ENCODE measurements around the gene DCAF4.

DNA sequence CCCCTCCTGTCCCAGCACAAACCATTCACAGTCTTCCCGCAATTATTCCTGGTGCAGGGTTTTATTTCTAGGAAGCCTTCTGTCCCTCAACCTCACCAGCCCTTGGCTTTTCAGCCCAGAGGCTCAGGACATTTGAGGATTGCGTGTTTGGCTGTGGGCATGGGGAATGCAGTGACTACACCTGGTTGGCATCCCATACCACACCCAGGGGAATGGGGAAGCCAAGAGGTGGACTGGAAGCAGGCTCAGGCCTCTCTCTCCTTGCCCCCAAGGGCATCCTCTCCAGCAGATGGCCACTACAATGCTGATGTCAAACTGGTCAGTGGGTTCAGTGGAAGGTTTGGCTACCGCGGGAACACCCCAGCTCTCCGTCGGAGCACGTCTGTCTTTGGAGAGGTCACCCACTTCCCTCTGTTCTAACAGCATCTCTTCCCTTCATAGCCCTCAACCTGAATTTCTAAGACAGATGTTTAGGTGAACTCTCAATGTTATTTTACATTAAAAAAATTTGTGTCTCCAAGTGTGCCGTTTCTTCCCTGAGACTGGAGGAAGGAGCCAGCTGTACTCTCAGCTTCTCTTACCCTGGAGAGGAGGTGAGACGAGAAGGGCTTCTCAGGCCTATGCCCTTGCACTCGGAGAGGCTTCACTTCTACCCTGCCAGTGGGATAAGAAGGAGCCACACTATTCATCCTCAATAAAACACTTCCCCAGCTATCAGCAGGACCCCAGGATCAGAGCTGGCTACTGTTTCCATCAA is 35.5 kb downstream of the DCAF4 start:
- TF ChIP-seq, protein P1, sequence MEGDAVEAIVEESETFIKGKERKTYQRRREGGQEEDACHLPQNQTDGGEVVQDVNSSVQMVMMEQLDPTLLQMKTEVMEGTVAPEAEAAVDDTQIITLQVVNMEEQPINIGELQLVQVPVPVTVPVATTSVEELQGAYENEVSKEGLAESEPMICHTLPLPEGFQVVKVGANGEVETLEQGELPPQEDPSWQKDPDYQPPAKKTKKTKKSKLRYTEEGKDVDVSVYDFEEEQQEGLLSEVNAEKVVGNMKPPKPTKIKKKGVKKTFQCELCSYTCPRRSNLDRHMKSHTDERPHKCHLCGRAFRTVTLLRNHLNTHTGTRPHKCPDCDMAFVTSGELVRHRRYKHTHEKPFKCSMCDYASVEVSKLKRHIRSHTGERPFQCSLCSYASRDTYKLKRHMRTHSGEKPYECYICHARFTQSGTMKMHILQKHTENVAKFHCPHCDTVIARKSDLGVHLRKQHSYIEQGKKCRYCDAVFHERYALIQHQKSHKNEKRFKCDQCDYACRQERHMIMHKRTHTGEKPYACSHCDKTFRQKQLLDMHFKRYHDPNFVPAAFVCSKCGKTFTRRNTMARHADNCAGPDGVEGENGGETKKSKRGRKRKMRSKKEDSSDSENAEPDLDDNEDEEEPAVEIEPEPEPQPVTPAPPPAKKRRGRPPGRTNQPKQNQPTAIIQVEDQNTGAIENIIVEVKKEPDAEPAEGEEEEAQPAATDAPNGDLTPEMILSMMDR (IDR thresholded peaks at IDR 0.05) = no peak
- no peak for TF ChIP-seq POLR2A (IDR thresholded peaks at IDR 0.05)

All from testis (tissue), 2 donors.